HTR-8/SVneo (cell line): ENCODE measurements around the gene SLC36A3.
A peak's percentile ranks its signal among the peaks of the same experiment; 100 is the strongest.
"Not testable (repeated sequence)": the region's sequence is repeated elsewhere in the genome, so short reads cannot be mapped to it uniquely, and the experiment has no call there.

Experiments used
- DNase-seq: peaks from one replicate; pipeline ENCODE4 v3.0.0; 2011; ENCODE audit warnings: low spot score, mixed read lengths; ENCODE audit not compliant: insufficient read length
- FAIRE-seq: peaks from 2 replicates; lab custom pipeline; 2011; peaks lifted over from hg19 to GRCh38; lab: Jason Lieb, UNC

The SLC36A3 gene

DNA sequence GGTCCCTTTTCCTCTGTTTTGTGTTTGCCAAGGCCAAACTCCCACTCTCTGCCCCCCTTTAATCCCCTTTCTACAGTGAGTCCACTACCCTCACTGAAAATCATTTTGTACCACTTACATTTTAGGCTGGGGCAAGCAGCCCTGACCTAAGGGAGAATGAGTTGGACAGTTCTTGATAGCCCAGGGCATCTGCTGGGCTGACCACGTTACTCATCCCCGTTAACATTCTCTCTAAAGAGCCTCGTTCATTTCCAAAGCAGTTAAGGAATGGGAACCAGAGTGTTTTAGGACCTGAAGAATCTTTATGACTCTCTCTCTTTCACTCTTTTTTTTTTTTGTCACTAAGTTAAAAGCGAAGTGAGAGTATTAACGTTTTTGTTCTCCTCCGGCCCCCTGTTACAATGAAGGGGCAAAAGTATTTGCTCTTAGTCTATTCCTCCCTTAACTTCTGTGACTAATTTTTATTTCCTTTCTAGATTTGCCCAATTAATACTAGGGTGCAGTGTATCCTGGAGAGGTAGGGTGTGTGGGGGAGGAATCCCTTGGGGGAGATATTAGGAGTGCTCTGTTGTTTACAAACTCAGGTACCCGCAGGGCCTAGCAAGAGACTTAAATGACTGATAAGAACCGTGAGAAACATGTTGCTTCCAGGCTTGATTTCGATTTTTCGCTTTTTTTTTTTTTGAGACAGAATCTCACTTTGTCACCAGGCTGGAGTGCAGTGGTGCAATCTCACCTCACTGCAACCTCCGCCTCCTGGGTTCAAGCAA is 35.9 kb downstream of the SLC36A3 start:
- DNase-seq = no peak
- no peak for FAIRE-seq

DNA sequence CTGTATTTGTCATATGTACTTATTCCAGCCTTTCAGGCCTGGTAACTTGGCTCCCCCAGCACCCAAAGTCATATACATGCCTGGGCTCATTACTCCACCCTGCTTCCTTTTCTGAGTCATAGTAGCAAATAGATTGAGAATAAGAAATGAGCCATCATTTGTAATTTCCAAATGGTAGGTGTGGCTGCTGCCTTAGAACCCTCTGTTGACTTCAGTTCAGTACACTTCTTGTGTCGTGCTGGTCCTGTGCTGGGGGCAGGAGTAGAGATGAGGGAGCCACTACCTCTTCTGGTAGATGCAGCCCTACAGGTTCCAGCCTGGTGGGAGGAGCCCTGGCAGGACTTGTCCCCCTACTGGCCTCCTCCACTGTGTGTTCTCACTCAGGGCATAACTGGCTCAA is 39.5 kb downstream of the SLC36A3 start:
- no peak for FAIRE-seq

DNA sequence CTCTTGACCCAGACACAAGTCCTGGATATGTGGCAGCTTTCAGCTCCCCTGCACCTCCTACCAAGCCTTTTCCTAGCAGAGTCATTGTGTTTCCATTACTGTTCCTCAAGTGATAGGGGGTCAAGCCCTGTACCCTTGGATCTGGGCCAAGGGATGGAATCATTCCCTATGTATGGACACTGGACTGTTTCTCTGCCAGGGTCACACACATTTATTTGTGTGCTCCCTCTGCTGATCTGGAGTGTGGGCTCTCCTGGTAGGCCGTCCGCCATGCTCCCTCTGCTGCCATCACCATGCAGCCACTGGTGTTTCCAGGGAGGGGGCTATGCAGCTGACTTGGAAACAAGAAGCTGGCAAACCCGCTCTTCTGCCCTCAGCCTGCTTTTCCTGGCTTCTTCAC is 41.0 kb downstream of the SLC36A3 start:
- FAIRE-seq (no peak), DNase-seq (no peak)

More for the DNA sequence above, 39.5 kb downstream of the SLC36A3 start:
- no peak for DNase-seq

GRCh38 chr5:151259931-151260330 is 43.6 kb downstream of the SLC36A3 start:
- DNase-seq (no peak), FAIRE-seq (no peak)

DNA sequence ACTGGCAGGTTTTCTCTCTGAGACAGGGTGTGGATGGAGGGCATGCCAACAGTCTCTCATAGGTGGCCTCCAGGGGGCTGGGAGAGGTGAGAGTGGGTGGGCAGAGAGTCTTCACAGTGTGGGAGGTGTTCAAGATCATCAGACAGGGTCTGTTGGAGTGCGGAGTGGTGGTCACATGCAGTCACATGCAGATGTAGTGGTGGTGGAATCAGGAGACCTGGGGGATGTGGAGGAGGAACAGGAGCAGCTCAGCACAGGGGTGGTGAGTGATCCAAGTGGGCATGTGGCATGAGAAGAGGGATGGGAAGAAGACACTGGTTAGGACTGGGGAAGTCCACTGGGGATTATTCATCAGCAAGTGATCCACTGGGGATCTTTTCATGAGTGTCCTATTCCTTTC is 44.8 kb downstream of the SLC36A3 start:
- no peak for DNase-seq
- FAIRE-seq = peak; percentile 28

DNA sequence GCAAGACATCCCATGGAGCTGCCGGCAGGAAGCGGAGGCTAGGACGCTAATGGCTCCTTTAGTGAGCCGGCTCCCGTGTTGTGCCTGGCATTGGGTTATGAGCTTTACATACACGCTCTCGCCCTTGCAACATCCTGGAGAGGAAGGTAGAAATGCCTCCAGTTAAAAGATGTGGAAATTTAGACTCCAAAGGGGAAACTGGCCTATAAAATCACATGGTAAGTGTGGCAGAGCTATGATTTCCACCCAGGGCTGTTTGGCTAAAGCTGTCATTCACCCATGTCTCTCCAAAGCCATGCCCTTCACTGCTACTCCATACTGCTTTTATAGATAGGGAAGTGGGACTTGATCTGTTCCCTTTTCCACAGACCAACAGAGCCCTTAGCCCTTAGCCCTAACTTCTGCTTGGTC is 45.4 kb downstream of the SLC36A3 start:
- no peak for FAIRE-seq
- no peak for DNase-seq

- FAIRE-seq = no peak
Measured at GRCh38 chr5:151257731-151258181, 45.8 kb downstream of the SLC36A3 start.

GRCh38 chr5:151255621-151256286 is 47.8 kb downstream of the SLC36A3 start:
- FAIRE-seq (no peak), DNase-seq (no peak)

More at GRCh38 chr5:151257731-151258181, 45.8 kb downstream of the SLC36A3 start:
- DNase-seq = no peak

DNA sequence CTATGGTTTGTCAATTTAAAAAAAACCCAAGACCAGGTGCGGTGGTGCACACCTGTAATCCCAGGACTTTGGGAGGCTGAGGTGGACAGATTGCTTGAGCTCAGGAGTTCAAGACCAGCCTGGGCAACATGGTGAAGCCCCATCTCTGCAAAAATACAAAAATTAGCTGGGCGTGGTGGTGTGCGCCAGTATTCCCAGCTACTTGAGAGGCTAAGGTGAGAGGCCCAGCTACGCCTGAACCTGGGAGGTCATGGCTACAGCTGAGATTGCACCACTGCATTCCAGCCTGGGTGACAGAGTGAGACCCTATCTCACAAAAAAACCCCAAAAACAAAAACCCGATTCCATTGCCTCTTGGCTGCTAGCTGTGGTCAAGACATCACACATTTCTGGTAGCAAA is 48.6 kb downstream of the SLC36A3 start:
- not testable (repeated sequence) for FAIRE-seq, DNase-seq

DNA sequence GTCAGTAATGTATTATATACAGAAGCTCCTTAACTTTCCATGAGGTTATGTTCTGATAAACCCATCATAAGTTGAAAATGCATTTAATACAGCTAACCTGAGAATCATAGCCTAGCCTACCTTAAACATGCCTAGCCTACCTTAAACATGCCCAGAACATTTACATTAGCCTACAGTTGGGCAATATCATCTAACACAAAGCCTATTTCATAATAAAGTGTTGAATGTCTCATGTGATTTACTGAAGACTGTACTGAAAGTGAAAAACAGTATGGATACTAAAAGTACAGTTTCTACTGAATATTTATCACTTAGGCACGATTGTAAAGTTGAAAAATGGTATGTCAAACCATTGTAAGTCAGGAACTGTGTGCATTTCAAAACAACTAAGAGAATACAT is 49.0 kb downstream of the SLC36A3 start:
- no peak for FAIRE-seq
- no peak for DNase-seq

DNA sequence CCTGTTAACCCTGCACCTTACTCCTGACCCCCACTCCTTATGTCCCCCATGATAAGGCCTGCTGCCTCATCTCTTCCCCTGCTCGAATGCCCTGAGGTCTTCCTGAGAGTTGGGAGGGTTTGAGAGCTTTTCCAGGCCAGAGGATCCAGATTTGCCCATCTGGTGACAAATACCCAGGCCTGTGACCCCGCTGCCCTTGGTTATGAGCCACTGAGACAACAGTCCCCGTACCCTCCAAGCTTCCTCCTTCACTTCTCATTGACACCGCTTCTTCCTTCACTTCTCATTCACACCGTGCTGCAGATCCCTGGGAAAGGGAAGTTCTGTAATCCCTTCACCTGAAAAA is 50.0 kb downstream of the SLC36A3 start:
- DNase-seq = no peak
- no peak for FAIRE-seq

- FAIRE-seq (peak; percentile 92), DNase-seq (peak; percentile 98)
Measured at GRCh38 chr5:151252762-151253604, 50.6 kb downstream of the SLC36A3 start, which contains the start of gene GM2A. TSS of gene GM2A (plus strand) at chr5:151253185. CDS start at chr5:151253217, 32 bp downstream.

- no peak for DNase-seq
- FAIRE-seq = no peak
Measured at GRCh38 chr5:151251621-151252020, 51.9 kb downstream of the SLC36A3 start.

DNA sequence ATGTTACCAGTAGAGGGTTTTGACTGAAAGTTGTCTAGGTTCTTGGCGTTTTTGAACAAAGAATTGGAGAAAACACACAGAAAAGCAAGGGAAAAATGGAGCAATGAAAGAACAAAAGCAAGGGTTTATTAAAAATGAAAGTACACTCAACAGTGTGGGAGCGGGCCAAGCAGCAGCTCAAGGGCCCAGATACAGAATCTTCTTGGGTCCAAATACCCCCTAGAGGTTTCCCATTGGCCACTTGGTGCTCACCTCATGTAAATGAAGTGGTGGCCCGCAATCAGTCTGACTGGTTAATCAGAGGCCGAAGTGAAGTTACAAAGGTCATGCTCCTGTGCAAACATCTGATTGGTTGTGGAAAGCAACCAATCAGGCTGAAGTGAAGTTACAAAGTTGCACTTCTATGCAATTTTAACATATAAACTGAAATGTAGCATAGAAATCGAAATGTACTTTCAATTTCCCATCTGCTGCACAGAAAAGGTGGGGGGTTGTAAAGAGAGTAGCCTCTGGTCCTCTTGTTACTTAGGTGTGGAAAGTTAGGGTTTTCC is 52.5 kb downstream of the SLC36A3 start:
- no peak for FAIRE-seq

DNA sequence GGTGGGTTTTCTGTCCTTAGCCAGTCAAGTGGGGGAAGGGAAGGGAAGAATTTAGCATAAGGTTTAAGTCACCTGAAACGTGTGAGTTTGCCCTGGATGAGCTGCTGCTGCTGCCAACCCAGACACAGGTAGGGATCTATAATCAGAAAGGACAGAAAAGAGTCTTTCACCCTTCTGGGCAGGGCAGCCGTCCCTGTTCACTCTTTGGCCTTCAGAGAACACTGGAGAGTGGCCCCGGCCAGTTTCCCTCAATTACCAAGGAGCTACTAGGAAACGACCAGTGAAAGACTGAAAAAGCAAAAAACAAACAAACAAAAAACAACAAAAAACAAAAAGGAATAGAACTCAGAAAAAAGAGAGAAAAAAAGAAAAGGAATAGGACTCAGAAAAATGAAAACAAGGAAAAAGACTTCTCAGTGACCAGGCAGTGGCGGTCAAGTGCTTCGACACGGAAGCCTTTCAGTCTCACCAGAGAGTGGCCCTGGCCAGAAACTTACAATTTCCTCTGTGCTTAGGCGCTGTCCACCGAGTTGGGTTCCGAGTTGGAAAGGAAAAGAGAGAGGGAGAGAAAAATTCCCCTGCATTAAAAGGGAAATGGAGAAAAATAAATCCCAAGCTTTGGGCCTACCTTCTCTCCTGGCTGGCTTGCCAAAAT is 53.1 kb downstream of the SLC36A3 start:
- DNase-seq = no peak
- FAIRE-seq = no peak

More for the DNA sequence above, 52.5 kb downstream of the SLC36A3 start:
- no peak for DNase-seq

DNA sequence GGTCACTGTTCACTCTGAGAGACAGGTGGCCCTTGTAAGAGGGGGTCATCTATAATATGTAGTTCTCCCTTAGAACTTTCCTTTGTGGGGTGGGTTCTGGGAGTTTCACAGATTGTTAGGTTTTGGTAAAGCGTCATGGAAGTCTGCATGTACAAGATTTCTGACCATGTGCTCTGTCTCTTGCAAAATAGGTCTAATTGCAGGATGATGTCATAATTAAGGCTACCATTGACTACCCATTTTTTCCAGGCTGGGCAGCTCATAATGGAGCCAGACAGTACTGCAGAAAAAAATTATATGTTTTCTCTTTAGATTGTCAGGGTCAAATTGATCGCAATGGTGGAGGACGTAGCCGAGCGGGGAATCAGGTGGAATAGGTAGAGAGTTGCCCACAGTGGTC is 54.3 kb downstream of the SLC36A3 start:
- FAIRE-seq = no peak

DNA sequence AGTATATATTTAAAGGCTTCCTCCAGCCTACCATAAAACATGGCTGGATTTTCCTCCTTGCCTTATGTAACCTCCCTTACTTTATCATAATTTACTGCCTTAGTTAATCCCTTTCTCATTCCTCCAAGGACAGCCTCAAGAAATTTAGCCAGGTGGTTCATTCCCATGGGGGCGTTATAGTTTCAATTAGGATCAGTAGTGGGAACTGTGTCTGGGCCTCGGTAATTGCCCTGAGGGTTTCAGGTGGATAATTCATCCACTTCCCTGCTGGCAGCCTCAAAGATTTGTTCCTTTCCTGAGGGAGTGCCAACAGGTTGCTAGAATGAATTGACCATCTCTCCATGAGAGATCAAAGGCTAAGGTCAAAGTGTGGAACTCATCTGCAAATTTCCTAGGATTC is 54.9 kb downstream of the SLC36A3 start:
- no peak for DNase-seq
- no peak for FAIRE-seq

More for the DNA sequence above, 54.3 kb downstream of the SLC36A3 start:
- no peak for DNase-seq

DNA sequence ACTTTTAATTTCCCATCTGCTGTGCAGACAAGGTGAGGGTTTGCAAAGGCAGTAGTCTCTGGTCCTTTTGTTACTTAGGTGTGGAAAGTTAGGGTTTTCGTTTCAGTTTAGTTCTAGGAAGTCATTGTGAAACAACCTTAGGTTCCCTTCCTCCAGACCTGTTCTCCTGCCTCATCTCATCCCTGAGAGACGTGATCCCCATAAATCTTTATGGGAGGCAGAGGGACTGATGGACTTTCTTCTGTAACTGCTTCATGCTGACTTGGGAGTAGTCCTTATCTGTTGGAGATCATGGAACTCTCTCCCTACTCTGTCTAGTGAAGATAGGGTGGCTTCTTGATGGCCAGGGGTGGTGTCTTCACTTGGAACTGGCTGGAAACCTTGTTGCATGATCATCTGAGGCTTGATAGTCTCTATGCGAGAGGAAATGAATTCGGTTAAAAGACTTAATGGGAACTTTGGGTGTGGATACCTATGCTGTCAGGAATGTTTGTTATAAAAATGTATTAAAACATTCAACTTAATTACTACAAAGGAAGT is 57.8 kb downstream of the SLC36A3 start:
- DNase-seq = no peak
- FAIRE-seq = no peak

GRCh38 chr5:151244206-151244605 is 59.4 kb downstream of the SLC36A3 start:
- FAIRE-seq (no peak), DNase-seq (no peak)

DNA sequence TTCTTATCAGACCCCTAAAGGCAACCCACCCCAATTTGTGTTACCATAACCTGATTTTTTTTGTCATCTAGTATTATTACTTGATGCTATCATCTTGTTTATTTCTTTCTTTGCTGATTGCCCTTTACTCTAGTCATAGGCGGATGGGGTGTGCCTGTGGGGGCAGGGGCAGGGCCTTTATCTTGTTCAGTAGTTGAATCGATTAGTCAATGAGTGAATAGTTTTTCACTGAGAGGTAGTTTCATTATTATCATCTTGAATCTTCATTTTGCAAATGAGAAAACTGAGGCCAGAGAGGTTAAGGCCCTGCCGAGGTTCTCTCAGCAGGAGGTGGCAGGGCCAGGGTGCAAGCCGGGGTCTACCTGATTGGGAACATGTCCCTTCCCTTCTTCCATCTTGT is 60.0 kb downstream of the SLC36A3 start:
- no peak for DNase-seq
- FAIRE-seq = no peak
